GM23248 (cell line): Measurements from ENCODE around the gene LAMA2.

ENCODE experiments used
- EZH2 ChIP-seq: fragments of 200-600 bp; sonication (generic); IDR thresholded peaks from 2 replicates; pipeline ENCODE4 v1.6.1; 2018; ENCODE audit warnings: antibody characterized with exemption, mild to moderate bottlenecking; ENCODE audit not compliant: insufficient read depth, poor library complexity, severe bottlenecking
- EZH2phosphoT487 ChIP-seq: fragments of 200-600 bp; sonication (generic); IDR thresholded peaks from 2 replicates; pipeline ENCODE4 v1.6.1; 2018; ENCODE audit warnings: antibody characterized with exemption, moderate library complexity, mild to moderate bottlenecking, low read depth; ENCODE audit not compliant: insufficient read depth

GRCh38 chr6:129555206-129555832 lies 672.4 kb downstream of the LAMA2 start:
- TF ChIP-seq EZH2, result no peak
- no peak for TF ChIP-seq EZH2phosphoT487
